GM13977 (cell line): Measurements from ENCODE around the gene BCAS3.

ENCODE experiments used
- DNase-seq: peaks from one replicate; pipeline ENCODE4 v3.0.0; 2012; ENCODE audit warnings: low spot score
- in situ Hi-C: fragments of 300-500 bp; cut with MboI; formaldehyde crosslinking; loops from one replicate; pipeline ENCODE4 v1.12.0; 2022; ENCODE audit warnings: low sequenced_read_pairs, low pct_unique_long_range_greater_than_20kb, mixed read lengths, inconsistent platforms; ENCODE audit not compliant: unreplicated experiment
- TF ChIP-seq, protein P1 (sequence below): IDR thresholded peaks from 2 replicates; pipeline ENCODE4 v1.5.1; 2012; ENCODE audit warnings: mild to moderate bottlenecking, control low read depth; ENCODE audit not compliant: insufficient read depth; ENCODE audit errors: extremely low read depth, missing control alignments

The BCAS3 gene

GRCh38 chr17:61218438-61218837 lies 540.8 kb downstream of the BCAS3 start:
- in situ Hi-C loops = no loop called here

DNA sequence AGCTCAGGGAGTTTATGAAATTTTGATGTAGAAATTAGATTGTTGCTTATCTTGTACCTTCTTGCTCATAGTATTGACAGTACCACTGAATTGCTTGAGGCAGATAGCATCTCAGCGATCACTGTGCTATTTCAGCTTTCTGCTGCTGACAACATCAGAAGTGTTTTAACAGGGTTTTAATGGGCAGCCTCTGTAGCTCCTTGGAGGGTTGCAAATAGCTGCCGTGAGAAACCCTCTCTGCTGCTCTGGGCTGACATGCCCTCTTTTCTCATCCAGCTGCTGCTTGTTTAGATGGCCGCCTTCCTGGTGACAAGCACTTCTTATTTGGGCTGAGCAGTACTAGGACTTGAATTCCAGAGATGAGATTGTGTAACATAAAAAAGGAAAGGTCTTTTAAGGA lies 541.8 kb downstream of the BCAS3 start:
- TF ChIP-seq, protein P1, sequence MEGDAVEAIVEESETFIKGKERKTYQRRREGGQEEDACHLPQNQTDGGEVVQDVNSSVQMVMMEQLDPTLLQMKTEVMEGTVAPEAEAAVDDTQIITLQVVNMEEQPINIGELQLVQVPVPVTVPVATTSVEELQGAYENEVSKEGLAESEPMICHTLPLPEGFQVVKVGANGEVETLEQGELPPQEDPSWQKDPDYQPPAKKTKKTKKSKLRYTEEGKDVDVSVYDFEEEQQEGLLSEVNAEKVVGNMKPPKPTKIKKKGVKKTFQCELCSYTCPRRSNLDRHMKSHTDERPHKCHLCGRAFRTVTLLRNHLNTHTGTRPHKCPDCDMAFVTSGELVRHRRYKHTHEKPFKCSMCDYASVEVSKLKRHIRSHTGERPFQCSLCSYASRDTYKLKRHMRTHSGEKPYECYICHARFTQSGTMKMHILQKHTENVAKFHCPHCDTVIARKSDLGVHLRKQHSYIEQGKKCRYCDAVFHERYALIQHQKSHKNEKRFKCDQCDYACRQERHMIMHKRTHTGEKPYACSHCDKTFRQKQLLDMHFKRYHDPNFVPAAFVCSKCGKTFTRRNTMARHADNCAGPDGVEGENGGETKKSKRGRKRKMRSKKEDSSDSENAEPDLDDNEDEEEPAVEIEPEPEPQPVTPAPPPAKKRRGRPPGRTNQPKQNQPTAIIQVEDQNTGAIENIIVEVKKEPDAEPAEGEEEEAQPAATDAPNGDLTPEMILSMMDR = no peak
- in situ Hi-C loops = no loop called here
- DNase-seq = no peak

More at GRCh38 chr17:61218438-61218837, 540.8 kb downstream of the BCAS3 start:
- TF ChIP-seq, protein P1 = no peak
- DNase-seq = no peak

DNA sequence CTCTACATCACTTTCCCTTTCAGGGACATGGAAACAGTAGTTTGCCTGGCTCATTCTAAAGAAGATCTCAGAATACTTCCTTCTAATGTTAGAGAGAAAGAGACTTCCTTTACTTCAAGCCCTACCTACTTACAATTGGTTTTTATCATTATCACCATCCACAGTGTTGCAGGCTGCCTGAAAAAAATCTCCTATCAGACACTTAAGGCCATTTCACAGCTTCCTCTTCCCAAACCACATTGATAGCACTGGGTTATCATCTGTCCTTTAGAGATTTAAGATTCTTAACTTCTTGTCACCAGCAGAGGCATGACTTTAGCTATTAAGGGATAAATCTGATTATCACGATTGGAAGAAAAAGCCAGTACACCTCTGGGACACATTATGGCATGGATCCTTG lies 543.5 kb downstream of the BCAS3 start:
- no peak for DNase-seq
- in situ Hi-C loops = no loop called here
- TF ChIP-seq, protein P1 = no peak

DNA sequence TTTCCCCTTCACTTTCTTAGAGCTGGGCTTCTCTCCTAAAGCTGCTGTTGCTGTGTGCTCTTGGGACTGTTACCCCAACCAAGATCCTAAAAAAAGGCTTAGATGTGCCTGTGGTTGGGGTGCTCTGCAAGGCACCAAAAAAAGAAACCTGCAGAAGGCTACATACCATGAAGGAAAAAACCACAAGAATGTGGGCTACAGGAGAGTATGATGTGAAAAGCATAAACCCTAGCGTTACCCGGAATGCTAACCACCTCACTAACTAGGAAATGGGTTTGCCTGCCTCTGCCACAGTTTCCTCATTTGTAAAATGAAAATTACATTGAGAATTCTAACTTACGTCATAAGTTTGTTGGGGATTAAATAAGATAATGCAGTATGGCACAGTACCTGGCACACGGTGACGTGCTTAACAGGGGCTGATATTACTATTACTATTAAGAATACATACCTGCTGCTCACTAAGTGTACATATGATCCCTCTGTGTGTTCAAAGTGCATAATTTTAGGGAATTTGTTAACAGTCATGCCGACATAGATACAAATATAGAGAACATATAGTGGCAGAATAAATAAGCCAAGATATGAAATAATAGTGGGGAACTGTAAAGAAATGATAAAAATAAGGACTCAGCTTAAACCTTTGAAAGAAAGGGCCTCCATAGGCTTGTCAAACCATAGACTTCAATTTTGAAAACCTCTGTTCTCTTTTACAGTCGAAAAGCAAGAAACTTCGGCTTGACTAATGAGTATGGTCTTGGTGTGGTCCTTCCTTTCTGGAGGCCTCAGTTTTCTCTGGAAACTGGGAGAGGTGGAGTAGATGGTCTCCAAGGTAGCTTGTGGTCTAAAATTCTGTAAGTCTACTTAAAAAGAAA lies 544.2 kb downstream of the BCAS3 start:
- in situ Hi-C loops = no loop called here
- TF ChIP-seq, protein P1 = no peak
- no peak for DNase-seq

DNA sequence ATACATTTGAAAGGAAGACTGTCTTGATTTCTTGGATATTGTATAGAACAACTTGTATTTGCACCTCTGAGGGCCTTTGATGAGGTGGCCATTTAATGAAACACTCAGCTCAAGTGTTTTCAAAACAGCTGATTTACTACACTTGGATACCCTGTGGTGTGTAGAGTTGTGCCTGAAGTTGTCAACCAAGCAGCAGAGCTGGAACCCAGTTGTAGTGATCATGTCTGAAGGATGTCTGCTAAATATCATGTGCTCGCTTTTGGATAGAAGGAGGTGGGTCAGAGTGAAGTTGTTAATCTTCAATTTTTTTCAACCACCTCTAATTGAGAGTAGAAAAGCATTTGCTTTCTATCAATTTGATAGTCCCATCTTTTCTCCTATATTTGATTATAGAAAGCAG lies 546.1 kb downstream of the BCAS3 start:
- TF ChIP-seq, protein P1 = no peak
- no peak for DNase-seq
- in situ Hi-C loops = no loop called here

GRCh38 chr17:61225178-61225882 lies 547.7 kb downstream of the BCAS3 start:
- in situ Hi-C loops = no loop called here
- no peak for DNase-seq
- TF ChIP-seq, protein P1 = no peak
